Pulmonary artery endothelial cell (primary cell): ENCODE results near the gene CENPF. TPM values are rescaled to one million over a fixed set of nuclear protein-coding genes. Genes with fewer than 3 reads are reported as not detected.
A peak's percentile ranks its signal among the peaks of the same experiment; 100 is the strongest.
"Not testable (repeated sequence)": the region's sequence is repeated elsewhere in the genome, so short reads cannot be mapped to it uniquely, and the experiment has no call there.

Experiments
- DNase-seq: peaks from one replicate; pipeline ENCODE4 v3.0.0-alpha.2; 2011; ENCODE audit warnings: low read depth, low spot score
- total RNA-seq: library from RNA; depleted of rRNA; stranded (reverse); fragments of >200 nt; gene quantifications from 2 replicates; pipeline ENCODE4 v1.2.3, GENCODE V29; 2014

The CENPF gene, protein sequence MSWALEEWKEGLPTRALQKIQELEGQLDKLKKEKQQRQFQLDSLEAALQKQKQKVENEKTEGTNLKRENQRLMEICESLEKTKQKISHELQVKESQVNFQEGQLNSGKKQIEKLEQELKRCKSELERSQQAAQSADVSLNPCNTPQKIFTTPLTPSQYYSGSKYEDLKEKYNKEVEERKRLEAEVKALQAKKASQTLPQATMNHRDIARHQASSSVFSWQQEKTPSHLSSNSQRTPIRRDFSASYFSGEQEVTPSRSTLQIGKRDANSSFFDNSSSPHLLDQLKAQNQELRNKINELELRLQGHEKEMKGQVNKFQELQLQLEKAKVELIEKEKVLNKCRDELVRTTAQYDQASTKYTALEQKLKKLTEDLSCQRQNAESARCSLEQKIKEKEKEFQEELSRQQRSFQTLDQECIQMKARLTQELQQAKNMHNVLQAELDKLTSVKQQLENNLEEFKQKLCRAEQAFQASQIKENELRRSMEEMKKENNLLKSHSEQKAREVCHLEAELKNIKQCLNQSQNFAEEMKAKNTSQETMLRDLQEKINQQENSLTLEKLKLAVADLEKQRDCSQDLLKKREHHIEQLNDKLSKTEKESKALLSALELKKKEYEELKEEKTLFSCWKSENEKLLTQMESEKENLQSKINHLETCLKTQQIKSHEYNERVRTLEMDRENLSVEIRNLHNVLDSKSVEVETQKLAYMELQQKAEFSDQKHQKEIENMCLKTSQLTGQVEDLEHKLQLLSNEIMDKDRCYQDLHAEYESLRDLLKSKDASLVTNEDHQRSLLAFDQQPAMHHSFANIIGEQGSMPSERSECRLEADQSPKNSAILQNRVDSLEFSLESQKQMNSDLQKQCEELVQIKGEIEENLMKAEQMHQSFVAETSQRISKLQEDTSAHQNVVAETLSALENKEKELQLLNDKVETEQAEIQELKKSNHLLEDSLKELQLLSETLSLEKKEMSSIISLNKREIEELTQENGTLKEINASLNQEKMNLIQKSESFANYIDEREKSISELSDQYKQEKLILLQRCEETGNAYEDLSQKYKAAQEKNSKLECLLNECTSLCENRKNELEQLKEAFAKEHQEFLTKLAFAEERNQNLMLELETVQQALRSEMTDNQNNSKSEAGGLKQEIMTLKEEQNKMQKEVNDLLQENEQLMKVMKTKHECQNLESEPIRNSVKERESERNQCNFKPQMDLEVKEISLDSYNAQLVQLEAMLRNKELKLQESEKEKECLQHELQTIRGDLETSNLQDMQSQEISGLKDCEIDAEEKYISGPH (N-terminal part only)
- total RNA-seq = 29.5 and 68.2 TPM in 2 replicates

DNA sequence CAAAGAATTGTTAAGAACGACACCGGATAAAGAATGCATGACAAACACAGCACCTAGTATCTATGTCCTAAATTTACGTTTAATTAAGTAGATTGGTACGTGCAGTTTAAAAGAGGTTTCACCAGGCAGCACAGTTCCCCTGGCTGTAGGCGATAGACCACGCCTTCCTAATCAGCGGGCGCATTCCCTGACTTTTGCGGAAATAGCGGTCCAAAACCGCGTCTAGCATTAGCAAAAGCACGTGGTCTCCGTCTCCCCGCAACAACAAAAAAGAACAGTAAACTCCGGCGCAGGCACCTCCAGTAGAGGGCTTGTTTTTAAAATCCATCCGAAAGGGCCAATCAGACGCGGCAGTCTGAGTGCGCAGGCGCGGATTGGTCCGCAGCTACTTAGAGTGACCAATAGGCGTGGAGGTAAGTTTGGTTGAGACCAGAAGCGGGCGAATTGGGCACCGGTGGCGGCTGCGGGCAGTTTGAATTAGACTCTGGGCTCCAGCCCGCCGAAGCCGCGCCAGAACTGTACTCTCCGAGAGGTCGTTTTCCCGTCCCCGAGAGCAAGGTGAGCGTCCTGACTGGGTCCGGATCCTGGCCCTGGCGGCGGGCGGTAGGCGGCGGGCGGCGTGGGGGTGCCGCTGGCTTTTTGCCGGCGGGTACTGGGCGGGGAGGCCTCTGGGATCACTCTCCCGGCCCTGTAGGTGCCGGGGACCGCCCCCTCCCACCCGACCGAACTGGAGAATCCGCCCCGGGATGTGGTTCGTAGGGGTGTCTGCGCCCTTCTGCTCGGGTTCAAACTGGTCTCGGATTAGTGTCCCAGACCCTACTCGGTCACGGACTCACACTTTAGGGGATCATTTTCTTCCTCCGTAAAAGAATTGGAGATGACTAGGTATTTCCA, at the start of gene CENPF:
Gene CENPF, plus strand, starts transcription at position 432 of the 894 bp plus-strand sequence. CDS start 10,560 bp downstream, outside the sequence.
- DNase-seq = peak; percentile 98

DNA sequence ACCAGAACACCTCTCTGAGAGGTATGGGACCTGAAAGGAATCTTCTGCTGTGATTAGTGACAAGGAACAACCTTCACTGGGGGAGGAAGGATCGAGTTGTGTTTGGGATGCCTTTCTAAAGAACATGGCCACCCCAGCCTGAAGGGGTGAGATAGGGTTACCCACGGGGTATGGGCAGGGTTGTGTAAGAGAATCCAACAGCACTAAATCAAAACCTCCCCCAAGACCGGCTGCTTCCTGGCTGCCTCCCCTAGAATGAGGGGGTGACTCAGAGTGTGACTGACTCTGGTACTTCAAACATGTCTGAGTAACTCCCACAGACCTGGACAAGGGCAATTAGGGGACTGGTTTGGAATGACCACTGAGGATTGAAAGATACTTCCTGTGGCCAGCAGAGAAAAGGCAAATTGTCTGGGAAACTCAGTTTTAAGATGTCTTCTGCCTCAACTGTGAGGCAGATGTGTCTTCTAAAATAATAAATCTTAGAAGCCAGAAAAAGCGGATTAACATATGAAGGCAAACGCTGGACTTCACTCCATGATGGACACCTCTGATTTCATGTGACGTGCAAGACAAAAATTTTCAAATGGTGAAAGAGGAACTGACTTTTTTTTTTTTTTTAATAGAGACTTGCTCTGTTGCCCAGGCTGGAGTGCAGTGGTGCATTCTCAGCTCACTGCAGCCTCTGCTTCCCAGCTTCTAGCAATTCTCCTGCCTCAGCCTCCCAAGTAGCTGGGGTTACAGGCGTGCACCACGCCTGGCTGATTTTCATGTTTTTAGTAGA, 44.9 kb upstream of the CENPF start:
- DNase-seq = no peak

DNA sequence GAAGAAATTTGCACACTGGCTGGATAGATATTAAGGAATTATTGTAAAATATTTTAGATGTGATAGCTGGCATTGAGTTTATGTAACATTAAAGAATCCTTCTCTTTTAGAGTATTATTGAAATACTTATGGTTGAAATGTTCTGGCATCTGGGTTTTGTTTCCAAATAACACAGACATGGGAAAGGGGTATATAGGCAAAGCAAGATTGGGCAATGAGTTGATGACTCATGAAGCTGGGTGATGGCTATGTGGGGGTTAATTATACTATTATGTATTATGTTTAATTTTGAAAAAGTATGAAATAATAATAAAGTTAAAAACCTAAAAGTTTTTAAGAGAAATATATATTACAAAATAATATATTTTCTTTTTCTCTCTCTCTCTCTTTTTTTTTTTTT, 39.1 kb upstream of the CENPF start:
- no peak for DNase-seq

DNA sequence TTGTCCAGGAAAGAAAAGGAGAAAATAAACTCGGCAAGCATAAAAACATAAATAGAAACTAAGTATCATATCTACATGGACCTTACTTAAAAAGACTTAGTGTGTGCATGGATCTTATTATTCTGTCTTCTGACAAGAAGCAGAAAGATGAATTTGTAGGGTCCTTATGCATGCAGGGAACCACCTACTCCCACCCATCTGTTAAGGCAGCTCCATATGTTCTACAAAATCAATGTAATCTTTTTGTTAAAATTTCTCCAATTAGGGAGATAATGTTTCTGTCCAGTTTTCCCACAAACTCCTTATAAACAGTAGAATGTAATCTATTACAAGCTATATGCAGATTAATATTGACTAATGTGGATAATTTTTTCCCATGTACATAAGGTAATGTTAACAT, 37.7 kb upstream of the CENPF start:
- DNase-seq = no peak

DNA sequence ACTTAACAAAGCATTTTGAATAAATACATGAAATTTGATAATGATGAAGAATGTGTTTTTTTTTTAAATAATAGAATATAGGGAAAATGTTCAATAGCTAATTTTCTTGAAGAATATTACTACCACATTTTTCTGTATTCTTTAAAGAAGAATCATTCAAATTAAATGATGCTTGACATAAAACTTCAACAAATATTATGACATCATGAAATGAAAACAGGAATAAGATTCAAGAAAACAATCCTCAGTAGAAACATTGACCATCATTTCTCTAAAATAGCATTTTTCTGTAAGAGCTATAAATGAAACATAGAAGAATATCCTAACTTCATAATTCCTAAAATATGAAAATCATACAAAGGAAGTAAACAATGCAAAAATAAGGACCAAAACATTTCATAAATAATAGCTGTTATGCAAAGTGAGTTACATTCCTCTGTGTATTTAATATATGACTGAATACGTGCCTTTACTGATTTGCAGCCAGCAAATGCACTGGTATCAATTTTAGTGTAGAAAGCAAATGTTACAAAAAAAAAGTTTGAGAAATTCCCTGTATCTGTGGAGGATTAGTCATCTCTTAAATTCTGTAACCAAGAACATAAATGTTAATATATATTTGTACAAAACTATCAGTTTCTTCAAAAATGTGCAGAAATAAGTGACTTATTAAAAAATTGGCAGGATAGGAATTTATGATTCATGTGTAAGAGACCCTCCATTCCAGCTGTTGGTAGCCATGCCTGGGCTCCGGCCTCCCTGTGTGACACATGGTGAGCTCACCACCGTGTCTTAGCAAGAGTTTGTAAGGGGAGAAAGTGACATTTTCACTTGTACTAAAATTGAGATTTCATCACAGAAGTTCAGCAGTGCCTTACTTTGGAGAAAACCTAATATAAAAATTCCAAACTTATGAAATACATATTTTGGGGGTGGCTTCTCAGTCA, 36.6 kb upstream of the CENPF start:
- no peak for DNase-seq

DNA sequence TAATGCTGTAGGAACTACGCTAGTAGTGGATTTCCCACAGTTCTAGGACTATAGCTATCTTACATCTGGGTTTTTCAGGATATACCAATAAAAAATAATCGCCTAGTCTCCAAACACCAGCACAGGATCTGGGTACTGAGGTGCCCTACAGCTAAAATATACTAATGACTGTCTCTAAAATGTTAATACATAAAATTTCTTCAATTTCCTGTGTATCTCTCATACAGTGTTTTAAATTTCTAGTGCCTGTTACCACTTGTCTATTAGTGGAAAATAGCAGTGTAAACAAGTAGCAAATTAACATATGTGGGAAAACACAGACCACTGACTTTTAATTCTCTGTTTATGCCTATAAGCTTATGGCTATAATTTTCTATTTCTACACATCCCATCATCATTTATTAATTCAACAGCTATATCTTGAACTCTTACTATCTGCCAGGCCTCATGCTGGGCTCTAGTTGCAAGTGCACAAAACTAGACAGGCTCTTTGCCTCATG, 35.5 kb upstream of the CENPF start:
- no peak for DNase-seq

DNA sequence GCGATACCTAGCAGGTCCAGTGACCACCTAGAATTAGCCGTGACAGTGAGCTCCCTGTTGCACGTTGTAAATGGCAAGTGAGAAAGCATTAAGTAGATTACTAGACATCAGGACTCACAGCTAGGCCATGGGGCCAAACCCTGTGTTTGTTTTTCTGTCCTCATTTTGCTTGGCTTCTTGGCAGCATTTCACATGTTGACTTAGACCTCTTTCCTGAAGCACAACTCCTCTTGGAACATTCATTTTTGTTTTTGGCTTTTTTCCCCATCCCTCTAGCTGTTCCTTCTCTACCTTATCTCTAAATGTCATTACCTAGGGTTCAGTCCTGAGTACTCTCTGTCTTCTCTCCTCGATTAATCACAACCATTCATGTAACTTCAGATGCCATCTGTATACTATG, 34.7 kb upstream of the CENPF start:
- DNase-seq = no peak

DNA sequence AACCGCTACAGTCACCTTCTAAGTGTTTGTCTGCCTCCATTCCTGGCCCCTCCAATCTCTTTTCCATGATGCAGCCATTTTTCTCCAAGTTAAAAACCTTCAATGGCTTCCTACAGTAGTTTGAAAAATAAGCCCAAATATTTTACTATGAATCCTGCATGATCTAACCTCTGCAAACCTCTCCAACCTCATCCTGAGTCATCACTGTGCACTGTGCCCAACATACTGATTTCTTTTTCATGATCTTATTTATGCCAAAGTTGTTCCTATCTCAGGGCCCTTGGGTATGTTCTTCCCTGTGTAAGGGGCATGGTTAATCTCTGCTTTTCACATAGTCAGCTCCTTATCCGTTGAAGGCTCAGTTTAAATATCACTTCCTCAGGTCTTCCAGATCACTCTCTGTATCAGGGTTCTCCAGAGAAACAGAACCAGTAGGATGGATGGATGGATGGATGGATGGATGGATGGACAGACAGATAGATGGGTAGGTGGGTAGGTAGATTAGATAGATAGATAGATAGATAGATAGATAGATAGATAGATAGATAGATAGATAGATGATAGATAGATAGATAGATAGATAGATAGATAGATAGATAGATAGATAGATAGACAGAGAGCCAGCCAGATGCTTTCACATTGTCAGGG, 33.5 kb upstream of the CENPF start:
- DNase-seq = no peak

DNA sequence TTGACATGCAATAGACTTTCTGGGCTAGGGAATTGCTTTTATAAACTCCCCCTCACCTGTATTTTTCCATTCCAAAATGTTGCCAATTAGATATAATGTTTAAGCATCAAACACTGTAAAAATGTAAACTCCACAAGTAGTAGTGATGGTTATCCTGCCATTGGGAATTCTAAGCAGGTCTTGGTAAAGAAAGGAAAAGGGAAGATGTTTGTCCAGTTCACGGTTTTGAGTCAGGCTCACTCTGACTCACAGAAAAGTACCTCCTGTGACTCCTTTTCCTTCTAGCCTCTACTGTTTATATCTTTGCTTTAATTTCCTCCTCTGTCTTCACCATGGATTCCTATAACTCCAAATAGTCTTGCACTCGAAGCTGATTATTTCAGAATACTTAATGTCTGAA, 32.6 kb upstream of the CENPF start:
- no peak for DNase-seq

DNA sequence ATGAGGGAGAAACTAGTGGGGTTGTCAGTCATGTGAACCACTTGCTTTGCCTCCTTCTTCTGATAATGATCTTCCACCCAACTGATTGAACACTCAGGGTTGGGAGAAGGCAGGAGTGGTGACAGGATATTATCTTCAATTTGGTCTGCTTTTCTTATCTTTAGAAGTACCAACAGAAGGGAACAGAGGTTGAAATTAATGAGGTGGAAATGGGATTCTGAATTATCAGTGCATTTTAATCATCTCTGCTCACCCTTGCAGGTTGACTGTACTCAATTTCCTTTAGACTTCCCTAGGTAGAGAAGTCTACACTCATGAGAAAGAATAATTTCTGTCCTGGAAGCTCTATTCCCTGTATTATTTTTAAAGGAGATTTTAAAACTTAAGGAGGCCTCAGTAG, 31.7 kb upstream of the CENPF start:
- no peak for DNase-seq

DNA sequence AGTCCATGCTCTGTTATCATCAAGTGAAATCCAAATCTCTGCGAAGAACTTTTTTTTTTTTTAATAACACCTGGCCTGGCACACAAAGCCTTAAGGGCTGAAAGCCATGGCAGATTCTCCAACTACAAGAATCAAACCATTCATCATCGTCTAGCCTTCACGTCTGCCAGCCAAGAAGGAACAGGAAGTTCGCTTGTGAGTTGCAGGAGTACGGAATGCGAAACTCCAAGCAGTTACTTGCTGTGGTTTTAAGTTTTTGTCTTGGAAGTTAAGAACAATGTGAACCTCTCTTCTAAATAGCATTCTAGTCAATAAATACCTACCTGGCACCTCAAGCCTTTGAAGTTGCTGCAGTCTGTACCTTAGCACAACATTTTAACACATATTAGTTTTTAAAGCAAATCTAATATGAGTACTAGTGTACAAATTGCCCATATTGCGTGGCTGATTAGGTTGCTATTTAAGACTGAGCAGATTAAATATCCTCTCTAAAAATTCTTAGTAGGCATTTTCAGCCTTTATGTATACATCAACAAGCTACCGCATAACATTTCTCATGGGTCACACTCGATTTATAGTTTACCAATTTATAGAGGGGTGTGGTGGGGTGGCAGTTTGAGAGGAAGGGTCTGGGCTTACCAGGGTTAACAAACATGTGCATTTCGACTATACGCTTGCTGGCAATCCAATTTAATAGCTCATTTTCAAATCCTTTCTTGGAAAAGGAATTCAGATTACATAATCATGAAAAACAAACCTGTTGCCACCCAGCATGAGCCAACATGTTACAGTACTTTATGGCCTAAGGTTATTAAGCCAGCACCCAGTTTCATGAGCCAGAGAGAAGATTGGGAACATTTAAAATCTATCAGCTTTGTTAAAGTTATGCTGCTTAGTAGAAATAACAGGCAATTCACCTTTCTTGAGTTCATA, 29.3 kb upstream of the CENPF start:
- no peak for DNase-seq

DNA sequence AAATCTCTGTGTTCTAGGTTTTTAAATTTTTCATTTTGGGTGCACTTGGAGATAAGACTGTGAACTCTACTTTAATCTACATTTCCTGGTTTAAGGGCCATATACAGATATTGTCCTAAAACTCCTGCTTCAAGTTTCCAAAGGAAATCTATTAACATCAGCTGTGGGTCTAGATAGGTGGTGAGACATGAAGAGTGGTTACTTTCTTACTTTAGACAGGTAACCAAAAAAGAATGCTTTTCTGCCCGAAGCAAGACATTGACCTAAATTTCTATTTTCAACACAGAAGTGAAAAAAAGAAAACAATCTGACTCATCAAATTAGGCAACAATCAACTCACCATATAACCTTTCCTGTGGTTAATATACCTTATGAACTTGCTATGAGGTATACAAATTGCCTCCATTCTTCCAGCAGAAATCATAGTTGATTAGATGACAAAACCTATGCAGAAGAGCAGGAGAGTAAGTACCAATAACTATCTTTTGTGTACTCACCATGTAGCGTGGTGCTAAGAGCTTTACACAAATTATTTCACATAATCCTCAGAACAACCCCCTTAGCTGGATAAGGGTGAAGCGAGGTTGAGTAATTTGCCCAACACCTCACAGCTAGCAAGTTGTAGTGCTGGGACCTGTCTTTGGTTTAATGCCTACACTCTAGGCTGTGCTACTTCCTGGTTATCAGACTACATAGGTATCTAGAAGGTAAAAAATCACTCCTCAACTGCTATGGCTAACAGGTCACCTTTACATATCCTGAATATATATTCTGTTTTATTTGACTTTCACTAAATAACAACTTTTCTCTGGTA, 28.2 kb upstream of the CENPF start:
- no peak for DNase-seq

DNA sequence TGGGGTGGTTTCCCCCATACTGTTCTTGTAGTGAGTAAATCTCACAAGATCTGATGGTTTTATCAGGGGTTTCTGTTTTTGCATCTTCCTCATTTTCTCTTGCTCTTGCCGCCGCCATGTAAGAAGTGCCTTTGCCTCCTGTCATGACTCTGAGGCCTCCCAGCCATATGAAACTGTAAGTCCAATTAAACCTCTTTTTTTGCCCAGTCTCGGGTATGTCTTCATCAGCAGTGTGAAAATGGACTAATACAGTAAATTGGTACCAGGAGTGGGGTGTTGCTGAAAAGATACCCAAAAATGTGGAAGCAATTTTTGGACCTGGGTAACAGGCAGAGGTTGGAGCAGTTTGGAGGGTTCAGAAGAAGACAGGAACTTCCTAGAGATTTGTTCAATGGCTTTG, 26.9 kb upstream of the CENPF start:
- not testable (repeated sequence) for DNase-seq

DNA sequence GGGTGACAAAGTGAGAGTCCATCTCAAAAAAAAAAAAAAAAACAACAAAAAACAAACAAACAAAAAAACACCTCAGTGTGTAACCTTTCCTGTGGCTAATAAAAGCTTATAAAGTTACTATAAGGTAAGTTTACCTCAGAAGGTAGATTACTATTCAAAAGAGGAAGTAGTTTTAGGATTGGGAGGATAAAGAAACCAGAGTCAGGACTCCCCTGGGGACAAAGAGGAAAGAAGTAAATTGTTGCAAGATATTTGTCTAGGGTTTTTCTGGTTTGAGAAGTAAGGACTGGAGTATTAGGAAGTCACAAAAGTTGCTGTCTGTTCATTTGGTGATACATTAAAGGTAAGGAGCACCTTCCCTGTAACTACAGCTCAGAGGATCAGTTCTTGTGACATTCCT, 23.8 kb upstream of the CENPF start:
- no peak for DNase-seq

DNA sequence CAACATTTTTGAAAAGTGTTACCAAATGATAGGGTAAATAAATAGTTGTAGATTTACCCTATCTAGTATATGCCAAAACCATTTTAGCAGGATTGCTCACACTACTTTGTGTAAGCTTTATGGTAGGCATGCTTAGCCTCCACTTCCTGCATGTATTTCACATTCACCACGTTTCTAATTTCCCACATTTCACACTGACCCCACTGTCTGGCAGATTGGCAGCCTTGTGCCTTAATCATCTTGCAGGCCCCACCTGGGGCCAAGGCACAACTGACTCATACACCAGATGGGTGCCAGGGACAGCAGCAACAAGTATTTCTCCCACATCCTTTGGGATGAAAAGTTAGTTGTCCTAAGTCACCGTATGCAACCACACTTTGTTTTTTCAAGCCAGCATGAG, 21.2 kb upstream of the CENPF start:
- no peak for DNase-seq

DNA sequence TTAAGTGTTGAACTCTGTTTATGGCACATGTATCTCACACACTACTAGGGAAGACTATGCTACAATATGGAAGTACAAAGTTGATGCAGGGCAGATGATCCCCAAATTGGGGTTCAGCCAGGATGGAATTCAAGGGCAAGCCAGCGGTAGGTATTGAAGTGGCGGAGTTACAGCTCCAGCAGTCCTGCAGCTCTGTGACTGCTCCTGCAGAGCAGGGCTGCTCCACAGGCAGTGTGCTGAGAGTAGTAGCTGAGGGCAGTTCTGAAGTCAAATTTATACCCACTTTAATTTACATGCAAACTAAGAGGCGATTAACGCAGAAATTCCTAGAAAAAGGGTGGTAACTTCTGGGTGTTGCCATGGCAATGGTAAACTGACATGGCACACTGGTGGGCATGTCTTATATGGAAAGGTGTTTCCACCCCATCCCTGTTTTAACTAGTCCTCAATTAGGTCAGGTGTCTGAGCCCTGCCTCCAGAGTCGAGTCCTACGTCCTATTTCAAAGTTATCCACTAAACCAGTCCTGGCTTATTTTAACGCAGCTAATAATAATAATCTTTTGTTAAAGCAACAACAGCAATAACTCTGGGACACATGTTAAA, 20.6 kb upstream of the CENPF start:
- no peak for DNase-seq
